AG04450 (cell line): ENCODE data around the gene PODXL2. TPM values are rescaled to one million over a fixed set of nuclear protein-coding genes. Genes with fewer than 3 reads are reported as not detected.

Experiments
- CTCF ChIA-PET: fragments of 300-600, 350-600 bp; formaldehyde crosslinking; extraction: SDS; loops from one replicate; lab custom pipeline; 2022; ENCODE audit warnings: antibody characterized with exemption, inconsistent platforms; lab: Charles Lee
- POLR2A ChIA-PET: fragments of 350-600 bp; formaldehyde crosslinking; extraction: SDS; loops from one replicate; lab custom pipeline; 2021; ENCODE audit warnings: antibody characterized with exemption, inconsistent platforms; lab: Yijun Ruan, JAX
- DNase-seq: peaks from one replicate; pipeline ENCODE4 v3.0.0-alpha.2; 2011; ENCODE audit warnings: low read depth, low spot score
- H3K27ac ChIP-seq: one replicate; pipeline ENCODE4 v1.5.1; 2012; ENCODE audit warnings: low read depth, low read length, control low read depth
- H3K27me3 ChIP-seq: one replicate; pipeline ENCODE4 v1.6.0; 2012; ENCODE audit warnings: low read length; ENCODE audit not compliant: control insufficient read depth, insufficient read depth
- H3K4me3 ChIP-seq: 2 replicates; pipeline ENCODE4 v1.5.1; 2011; ENCODE audit warnings: mild to moderate bottlenecking, low read depth, low read length, control low read depth
- H3K9me3 ChIP-seq: 2 replicates; pipeline ENCODE4 v1.5.1; 2012; ENCODE audit warnings: low read length; ENCODE audit not compliant: control insufficient read depth, insufficient read depth
- CTCF ChIP-seq: IDR thresholded peaks from 2 replicates; pipeline ENCODE4 v1.5.1; 2011; ENCODE audit warnings: low read depth, low read length, control low read depth, inconsistent platforms
- polyA plus RNA-seq: library from polyadenylated mRNA; depleted of rRNA; stranded (reverse); fragments of >200 nt; gene quantifications from 2 replicates; pipeline ENCODE4 v1.2.3, GENCODE V29; 2011

PODXL2 gene
- polyA plus RNA-seq, 1 experiment, result 1.5 TPM

DNA sequence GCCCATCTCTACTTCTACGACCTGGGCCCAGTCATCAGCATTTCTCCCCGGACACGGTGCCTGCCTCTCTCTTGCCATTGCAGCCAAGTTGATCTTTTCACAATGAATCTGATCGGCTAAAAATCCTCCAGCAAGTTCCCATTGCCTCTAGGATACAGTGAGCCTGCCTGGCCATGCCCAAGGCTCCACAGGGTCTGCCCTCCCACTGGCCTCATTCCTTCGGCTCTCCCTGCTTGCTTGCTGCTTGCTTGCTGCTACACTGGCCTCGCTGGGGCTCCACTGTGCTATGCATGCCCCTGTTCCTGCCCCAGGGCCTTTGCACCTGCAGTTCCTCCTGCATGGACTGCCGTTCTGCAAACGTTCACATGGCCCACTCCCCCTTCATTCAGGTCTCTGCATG is 45.8 kb downstream of the PODXL2 start:
- no peak for DNase-seq
- TF ChIP-seq CTCF, result no peak
- no peaks in the 10 kb centered on the region; the same call in 1 of the 2 replicates for H3K9me3 ChIP-seq
- CTCF ChIA-PET, result no interaction called here
- H3K4me3 ChIP-seq, result no peak overlapping the region
- POLR2A ChIA-PET, result no interaction called here
- H3K27ac ChIP-seq, result no peak overlapping the region
- H3K27me3 ChIP-seq, result no peaks in the 10 kb centered on the region

DNA sequence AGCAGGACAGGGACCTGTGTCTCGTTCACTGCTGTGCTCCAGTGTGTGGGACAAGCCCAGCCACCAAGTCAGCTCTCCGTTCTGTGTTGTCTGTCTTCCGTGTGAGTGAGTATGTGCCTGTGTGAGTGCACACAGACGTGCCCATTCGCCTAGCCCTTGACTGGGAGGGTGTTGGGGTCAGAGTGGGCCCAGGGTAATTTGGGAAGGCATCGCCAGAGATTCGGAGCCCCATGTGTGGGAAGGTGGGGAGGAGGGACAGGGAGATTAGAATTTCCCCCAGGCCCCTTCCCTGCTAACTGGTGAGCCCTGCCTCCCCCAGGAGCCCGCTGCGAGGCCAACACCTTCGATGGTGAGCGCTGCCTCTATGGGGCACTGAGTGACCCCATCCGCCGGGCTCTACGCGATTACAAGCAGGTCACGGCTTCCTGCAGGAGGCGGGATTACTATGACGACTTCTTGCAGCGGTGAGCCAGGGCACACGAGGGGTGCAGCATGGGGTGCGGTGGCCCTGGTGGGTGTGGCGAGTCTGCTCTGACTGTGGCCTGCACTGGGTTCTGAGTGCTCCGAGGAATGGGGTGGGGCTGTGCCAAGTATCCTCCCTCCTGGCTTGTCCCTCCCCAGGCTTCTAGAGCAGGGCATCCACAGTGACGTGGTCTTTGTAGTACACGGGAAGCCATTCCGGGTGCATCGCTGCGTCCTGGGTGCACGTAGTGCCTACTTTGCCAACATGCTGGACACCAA is 46.8 kb downstream of the PODXL2 start:
- Histone ChIP-seq H3K4me3 (no peak overlapping the region), H3K27me3 (no peaks in the 10 kb centered on the region), H3K27ac (no peak overlapping the region), H3K9me3 (no peaks in the 10 kb centered on the region; the same call in 1 of the 2 replicates)
- DNase-seq, result no peak
- ChIA-PET POLR2A (no interaction called here), CTCF (no interaction called here)
- TF ChIP-seq CTCF, result no peak

DNA sequence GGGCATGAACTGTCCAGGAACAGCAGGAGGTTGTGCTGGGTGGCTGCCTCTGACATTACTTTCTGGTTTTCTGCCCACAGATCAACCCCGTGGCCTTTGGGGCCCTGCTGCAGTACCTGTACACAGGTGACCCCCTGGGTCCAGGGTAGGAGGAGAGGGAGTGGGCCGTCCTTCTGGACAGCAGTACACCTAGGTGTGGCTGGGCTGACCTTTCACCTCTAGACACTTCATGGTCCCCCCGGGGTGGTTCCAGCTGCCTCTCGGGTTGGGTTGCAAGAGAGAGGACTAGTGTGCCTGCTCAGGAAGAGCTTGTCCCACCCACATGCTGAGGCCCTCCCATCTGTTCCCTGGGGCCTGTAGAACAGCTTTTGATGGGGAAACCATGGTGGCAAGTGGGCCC is 47.5 kb downstream of the PODXL2 start:
- ChIA-PET POLR2A (no interaction called here), CTCF (no interaction called here)
- Histone ChIP-seq H3K27ac (no peak overlapping the region), H3K4me3 (no peak overlapping the region), H3K27me3 (no peaks in the 10 kb centered on the region), H3K9me3 (no peaks in the 10 kb centered on the region; the same call in 1 of the 2 replicates)
- no peak for DNase-seq
- no peak for TF ChIP-seq CTCF

DNA sequence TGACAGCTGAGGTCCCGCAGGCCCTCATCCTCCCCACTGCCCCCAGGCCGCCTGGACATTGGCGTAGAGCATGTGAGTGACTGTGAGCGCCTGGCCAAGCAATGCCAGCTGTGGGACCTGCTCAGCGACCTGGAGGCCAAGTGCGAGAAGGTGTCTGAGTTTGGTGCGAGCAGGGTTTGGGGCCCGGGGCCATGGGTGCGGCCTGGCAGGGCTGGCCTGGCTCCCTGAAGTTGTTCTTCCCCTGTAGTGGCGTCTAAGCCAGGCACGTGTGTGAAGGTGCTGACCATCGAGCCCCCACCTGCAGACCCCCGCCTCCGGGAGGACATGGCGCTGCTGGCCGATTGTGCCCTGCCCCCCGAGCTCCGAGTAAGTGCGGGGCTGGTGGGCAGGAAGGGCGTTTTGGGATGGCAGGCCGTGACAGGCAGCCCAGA is 48.0 kb downstream of the PODXL2 start:
- Histone ChIP-seq H3K27me3 (no peaks in the 10 kb centered on the region), H3K9me3 (no peaks in the 10 kb centered on the region; the same call in 1 of the 2 replicates), H3K4me3 (no peak overlapping the region), H3K27ac (no peak overlapping the region)
- no peak for TF ChIP-seq CTCF
- POLR2A ChIA-PET, result no interaction called here
- DNase-seq, result no peak
- CTCF ChIA-PET, result no interaction called here

DNA sequence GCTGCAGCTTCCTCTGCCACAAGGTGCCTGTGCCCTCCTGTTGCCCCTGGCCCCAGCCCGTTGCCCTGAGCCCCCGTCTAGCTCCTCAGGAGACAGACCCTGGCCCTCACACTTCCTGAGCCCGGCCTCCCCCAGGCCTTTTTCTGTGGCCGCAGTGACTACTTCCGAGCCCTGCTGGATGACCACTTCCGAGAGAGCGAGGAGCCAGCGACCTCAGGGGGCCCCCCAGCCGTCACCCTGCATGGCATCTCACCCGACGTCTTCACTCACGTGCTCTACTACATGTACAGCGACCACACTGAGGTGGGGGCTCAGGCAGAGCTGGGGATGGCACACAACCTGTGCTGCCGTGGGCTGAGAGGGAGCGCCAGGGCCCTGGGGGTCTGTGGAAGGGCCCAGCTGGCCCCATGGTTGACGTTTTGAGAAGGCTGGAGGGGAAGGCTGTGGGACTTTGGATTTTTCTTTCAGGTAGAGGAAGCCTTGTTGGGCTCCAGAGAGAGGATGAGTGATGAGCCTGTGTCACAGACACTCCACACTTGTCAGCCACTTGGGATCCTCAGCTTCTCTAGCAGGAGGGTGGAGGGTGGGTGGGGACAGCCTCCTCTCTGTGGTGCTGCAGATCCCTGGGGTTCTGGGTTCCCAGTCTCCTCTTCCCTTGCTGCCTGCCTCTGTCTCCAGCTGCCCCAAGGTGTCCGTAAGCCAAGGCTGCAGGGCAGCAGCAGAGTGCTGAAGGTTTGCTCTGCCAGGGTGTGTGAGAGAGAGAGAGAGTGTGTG is 48.7 kb downstream of the PODXL2 start:
- H3K27ac ChIP-seq, result no peak overlapping the region
- no peaks in the 10 kb centered on the region; the same call in 1 of the 2 replicates for H3K9me3 ChIP-seq
- no peak for DNase-seq
- H3K27me3 ChIP-seq, result no peaks in the 10 kb centered on the region
- ChIA-PET CTCF (interaction anchor here (1.3 to 2.4 kb wide), 2 partner anchors 13 to 155 kb away, joined by 7 read pairs; no protein-coding TSS in a partner anchor), POLR2A (interaction anchor here (1.1 kb wide), 1 partner anchor 51 kb away, joined by 5 read pairs; no protein-coding TSS in a partner anchor)
- no peak overlapping the region for H3K4me3 ChIP-seq
- no peak for TF ChIP-seq CTCF
